ENCODE data around the gene DNAJC5. TPM values are rescaled to one million over a fixed set of nuclear protein-coding genes. Genes with fewer than 3 reads are reported as not detected.
"Not testable (repeated sequence)": the region's sequence is repeated elsewhere in the genome, so short reads cannot be mapped to it uniquely, and the experiment has no call there.

DNAJC5 gene
- total RNA-seq, 1 donor from 2014 or later: 42.3 TPM

DNA sequence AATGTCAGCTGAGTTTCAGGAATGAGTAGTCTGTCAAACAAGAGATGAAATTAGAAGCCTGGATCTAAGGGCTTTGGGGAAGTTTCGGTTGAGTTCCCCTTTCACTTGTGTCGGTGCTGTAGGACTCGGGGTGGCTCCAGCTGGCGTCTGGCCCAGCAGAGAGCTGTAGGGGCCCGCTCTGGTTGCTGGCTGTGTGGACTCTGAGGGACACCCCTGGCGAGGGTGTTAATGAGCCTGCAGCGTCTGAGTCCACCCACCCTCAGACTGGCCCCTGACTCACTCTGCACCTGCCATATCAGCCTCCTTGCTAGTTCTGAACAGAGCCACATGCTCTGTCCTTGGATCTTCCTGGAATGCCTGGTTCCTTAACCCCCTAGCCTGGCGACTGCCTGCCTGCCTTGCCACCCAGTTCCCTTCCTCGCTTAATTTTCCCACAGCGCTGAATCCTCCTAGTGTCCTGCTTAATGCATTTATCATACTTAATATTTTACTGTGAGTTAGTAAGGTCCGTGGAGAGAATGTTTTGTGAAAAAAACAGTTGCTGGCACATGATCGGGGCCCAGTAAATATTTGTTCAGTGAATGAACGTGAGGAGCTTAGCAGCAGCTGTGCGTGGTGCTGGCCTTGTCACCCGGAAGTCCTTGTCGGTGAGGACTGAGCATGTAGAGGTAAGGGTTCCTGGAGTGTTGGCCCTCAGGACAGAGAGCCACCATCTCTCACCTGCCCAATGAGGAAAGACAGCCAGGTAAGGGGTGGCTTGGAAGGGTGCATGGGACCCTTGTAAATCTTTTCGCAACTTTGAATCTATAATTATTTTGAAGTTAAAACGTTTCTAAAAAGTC is 1.6 kb downstream of the DNAJC5 start:
- ATAC-seq (ENCODE audit: poor library complexity) (peak; percentile 16), DNase-seq (peak; percentile 79)
- intact Hi-C loops (cut with DNase I): no loop called here

DNA sequence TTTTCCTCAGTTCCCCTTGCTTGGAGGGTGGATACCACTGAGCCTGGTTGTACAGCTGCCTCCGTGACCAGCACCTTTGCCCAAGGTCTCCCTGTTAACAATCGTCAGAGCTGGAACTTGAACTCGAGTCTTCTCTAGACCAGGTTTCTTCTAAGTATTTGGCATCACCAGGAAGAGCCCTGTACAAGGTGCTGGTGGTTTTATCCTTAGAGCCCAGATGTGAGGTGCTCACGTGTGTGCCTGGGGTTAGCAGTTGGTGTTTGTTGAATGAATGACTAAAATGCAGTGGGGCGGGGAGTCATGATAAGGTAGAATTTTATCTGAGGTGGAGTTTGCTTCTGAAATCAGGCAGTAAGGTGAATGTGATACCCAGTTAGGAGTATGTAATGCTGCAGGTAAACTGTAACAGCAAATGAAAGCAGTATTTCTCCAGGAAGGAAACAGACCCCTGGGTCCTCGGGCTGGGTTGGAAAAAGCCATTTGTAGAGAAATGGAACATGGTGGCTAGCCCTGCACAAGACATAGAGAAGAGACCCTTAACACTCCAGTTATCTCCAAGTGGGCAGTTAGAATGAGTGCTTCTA is 3.1 kb downstream of the DNAJC5 start:
- intact Hi-C loops (cut with DNase I): no loop called here
- no peak for ATAC-seq (ENCODE audit: poor library complexity)
- DNase-seq: no peak

DNA sequence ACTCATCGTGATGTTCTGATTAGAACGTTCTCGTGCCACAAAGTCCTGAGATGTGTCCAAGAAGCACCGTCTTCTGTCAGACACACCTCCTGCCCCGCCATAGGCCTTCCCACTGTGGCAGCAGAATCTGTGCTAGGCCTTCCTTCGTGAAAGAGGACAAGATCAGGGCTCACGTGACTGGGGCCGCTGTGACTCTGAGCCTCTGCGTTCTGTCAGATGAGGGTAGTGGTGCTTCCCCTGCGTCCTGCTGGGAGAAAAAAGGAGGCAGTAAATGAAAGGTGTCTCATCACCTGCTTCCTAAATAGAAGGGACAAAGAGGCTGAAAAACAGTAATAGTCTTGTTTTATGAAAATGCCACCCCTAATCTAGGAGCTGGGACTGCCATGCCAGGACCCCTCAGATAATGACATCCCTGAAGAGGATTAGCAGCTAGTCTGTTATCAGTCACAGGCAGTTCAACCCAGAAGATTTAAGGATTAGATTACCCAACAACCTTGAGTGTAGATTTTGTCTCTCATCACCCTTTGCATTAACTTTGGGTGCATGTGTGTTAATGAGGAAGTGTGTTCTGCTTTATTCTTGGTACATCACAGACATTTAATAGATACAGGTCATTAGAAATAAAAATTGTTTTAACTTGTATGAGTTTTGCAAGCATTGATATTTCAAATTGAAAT is 4.1 kb downstream of the DNAJC5 start:
- no peak for ATAC-seq (ENCODE audit: poor library complexity)
- intact Hi-C loops (cut with DNase I): no loop called here
- DNase-seq: peak; percentile 59

DNA sequence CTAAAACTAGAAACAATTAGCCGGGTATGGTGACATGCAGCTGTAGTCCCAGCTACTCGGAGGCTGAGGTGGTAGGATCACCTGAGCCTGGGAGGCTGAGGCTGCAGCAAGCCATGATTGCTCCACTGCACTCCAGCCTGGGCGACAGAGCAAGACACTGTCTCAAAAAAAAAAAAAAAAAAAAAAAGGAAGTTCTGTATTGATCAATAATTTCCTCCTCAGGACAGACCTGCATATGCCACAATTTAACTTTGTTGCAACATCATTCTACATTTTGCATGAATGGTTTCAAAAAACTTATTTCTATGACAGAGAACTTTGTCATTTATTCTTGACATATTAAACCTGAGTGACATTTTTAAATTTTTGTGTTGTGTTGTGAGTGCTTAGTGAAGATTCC is 5.5 kb downstream of the DNAJC5 start:
- DNase-seq: no peak
- intact Hi-C loops (cut with DNase I): no loop called here
- ATAC-seq (ENCODE audit: poor library complexity): no peak

DNA sequence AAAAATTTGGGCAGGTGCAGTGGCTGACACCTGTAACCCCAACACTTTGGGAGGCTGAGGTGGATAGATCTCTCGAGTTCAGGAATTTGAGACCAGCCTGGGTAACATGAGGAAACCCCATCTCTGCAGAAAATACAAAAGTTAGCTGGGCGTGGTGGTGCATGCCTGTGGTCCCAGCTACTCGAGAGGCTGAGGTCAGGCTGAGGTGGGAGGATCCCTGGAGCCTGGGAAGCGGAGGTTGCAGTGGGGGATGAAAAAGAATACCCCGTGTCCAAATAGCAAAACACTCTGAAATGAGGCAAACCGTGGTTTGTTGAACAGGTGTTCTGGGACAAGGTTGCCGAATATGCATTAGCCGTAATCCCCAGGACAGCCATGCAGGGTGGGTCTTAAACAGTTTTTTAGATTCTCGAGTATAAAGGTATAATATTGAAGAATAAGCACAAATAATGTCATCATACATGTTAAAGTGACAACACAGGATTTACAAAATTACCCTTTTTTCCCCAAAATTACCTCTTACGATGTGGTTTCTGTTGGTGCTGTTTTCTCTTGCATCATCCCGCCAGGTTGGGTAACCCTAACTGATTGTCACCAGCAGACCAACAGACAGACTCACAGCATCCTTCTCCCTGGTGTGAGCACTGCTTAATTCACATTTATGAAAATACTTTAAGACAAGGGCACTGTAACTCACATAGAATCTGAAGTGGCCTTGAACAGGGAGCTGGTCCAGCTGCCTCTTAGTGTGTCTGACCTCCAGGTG is 9.1 kb downstream of the DNAJC5 start:
- DNase-seq: no peak
- ATAC-seq (ENCODE audit: poor library complexity): no peak
- intact Hi-C loops (cut with DNase I): no loop called here

DNA sequence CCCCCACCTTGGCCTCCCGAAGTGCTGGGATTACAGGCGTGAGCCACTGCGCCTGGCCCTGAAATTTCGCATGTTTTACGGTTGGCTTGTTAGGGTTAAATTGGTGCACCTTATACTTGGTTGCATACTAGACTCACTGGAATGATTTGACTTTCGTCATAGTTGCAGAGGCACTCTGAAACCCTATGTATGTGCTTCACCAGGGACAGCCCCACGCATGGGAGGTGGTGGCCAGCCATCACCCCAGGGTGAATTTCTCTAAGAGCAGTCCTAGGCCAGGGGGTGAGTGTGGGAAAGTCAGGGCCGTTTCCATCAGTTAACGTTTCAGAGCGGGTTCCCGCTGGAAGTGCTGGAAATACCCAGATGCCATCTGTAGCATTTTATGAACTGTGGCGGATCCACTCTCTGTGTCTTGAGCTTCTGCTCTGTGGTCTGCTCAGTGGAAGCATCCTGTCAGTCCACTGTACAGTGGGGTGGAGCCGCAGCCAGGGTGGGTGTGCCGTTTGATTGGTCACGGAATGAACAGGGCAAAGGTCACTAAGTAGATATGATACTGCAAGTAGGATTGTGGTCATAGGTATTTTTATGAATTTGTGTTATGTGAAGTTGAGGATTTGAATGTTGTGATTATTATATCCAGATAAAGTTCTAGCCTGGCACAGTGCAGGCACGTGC is 13.2 kb downstream of the DNAJC5 start:
- no peak for ATAC-seq (ENCODE audit: poor library complexity)
- intact Hi-C loops (cut with DNase I): loop anchor here (5.0 kb wide), 1 partner anchor 64 kb away; no protein-coding TSS in a partner anchor
- no peak for DNase-seq

DNA sequence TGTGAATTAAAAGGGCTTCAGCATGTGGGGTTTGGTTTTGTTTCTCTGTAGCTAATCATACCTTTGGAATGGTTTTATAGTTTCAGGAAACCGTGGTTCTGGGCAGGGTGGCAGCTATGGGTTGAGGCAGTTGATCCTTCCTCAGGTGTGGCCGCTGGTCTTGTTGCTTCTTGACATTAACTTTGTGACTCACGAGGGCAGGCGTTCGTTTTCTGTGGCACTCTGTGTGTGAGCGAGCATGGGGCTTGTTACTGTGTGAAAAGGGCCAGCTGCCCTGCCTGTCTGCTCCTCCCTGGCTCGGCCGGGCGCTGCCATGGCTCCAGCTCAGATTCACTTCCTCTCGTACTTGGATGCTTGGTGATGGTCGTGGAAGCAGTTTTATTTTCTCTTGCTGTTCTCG is 16.2 kb downstream of the DNAJC5 start:
- intact Hi-C loops (cut with DNase I): no loop called here
- no peak for DNase-seq
- ATAC-seq (ENCODE audit: poor library complexity): peak; percentile 19

DNA sequence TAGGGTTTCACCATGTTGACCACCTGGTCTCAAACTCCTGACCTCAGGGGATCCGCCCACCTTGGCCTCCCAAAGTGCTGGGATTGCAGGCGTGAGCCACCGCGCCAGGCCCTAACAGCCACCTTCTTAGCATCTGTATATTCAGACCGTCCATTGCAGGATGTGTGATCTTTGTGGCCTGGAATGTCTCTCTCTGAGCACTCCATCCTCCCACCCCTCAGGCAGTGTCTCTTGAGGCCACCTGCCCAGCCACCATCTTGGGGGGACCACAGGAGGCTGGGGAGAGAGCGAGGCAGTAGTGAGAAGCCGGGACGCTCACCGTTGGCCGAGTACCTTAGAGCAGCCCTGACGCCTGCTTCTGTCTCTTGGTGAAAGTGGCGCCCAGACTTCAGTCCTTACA is 18.8 kb downstream of the DNAJC5 start:
- ATAC-seq (ENCODE audit: poor library complexity): no peak
- DNase-seq: no peak
- intact Hi-C loops (cut with DNase I): no loop called here

DNA sequence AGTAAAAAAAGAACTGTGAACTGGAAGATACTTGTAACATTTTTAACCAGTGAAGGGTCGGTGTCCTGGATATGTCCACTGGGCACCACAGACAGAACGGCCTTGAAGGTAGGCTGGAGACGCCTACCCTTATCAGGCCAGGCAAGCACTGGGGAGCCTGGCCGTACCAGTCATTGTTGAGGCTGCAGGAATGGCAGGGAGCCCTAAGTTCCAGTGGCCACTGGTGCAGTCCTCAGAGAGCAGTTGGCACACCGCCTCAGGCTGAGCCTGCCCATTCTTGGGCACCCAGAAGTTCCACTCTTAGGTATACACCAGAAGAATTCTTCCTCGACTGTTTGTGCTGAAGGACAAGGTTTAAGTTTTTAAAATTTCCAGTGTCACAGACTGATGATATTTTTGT is 20.5 kb downstream of the DNAJC5 start:
- intact Hi-C loops (cut with DNase I): no loop called here
- DNase-seq: peak; percentile 79
- peak; percentile 91 for ATAC-seq (ENCODE audit: poor library complexity)

DNA sequence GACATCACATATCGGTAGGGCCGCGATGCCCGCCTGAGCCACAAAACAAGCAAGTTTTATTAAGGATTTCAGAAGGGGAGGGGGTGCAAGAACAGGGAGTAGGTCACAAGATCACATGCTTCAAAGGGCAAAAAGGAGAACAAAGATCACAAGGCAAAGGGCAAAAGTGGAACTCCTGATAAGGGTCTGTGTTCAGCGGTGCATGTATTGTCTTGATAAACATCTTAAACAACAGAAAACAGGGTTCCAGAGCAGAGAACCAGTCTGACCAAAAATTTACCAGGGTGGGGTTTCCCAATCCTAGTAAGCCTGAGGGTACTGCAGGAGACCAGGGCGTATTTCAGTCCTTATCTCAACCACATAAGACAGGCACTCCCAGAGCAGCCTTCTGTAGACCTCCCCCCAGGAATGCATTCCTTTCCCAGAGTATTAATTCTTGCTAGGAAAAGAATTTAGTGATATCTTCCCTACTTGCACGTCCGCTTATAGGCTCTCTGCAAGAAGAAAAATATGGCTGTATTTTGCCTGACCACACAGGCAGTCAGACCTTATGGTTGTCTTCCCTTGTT is 21.5 kb downstream of the DNAJC5 start:
- intact Hi-C loops (cut with DNase I); ATAC-seq (ENCODE audit: poor library complexity); DNase-seq: not testable (repeated sequence)

DNA sequence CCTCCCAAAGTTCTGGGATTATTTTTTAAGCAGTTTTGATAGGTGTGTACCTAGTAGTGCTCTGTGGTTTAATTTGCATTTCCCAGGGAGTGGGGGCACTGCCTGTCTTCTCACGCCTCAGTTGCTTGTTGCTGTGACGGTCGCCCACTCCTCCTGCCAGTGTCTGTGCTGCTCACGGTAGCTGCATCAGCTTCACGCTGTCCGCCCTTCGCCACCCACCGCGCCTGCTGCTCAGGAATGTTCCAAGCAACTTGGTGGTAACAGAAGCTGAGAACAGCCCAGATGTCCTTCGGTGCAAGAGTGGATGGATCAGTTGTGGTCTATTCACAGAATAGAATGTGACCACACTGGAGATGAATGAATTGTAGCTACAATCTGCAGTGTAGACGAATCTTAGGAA is 22.9 kb downstream of the DNAJC5 start:
- intact Hi-C loops (cut with DNase I): no loop called here
- ATAC-seq (ENCODE audit: poor library complexity): no peak
- no peak for DNase-seq

DNA sequence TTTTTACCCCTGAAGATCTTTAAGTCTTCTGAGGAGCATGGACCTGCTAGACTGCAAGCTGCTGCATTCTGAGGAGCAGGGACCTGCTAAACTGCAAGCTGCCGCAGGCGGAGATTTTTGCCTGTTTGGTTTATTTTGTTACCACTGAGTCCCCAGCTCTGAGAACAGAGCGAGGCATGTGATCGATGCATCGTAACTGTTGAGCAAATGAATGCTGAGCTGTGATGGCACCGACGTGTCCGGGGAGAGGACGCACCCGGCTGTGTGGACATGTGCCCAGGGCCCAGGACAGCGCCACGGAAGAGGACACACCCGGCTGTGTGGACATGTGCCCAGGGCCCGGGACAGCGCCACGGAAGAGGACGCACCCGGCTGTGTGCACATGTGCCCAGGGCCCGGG is 24.2 kb downstream of the DNAJC5 start:
- intact Hi-C loops (cut with DNase I): no loop called here
- DNase-seq: no peak

DNA sequence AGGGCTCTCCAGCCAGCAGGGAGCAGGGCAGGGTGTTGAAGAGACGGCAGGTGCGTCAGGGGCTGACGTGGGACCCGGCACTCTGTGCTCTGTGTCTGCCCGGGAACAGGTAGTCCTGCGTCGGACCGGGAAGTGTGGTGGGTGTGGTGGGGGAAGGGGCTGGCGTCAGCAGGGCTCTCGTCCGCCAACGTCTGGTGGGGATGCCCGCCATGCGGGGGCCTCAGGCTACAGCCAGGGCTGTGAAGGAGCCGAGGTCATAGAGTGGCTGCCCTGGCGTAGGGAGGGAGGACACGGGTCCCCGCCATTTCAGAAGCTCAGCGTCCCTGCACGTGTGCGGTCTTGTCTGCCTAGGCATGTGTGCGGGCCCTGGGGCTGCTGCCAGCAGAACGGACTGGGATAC is 25.3 kb downstream of the DNAJC5 start:
- ATAC-seq (ENCODE audit: poor library complexity) (no peak), DNase-seq (no peak)
- intact Hi-C loops (cut with DNase I): no loop called here

More for the DNA sequence above, 24.2 kb downstream of the DNAJC5 start:
- no peak for ATAC-seq (ENCODE audit: poor library complexity)

DNA sequence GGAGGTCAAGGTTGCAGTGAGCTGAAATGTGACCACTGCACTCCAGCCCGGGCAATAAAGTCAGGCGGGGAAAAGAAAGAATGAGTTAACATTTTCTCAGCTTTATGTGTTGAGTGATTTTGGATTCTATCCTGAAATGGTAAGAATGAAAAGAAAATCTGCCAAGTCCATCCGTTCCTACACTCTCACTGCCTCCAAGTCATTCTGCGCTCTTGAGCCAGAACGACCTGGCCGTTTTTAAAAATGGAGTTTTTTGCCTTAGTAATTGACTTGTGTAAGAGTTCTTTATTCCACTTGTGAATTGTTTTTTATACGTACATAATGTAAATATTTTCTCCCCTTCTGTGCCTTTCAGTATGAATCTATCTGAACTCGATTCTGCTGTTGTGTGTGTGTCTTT is 28.7 kb downstream of the DNAJC5 start:
- ATAC-seq (ENCODE audit: poor library complexity): no peak
- DNase-seq: no peak
- intact Hi-C loops (cut with DNase I): no loop called here

DNA sequence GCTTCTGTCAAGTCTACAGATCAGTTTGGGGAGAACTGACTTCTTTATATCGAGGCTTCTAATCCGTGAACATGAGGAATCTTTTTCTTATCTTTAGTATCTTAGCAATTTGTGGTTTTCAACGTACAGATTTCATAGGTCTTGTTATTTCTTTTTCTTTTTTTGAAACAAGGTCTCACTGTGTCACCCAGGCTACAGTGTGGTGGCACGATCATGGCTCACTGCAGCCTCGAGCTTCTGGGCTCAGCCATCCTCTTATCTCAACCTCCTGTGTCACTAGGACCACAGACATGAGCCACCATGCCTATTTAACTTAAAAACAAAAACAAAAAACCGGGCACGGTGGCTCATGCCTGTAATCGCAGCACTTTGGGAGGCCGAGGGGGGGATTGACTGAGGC is 29.3 kb downstream of the DNAJC5 start:
- intact Hi-C loops (cut with DNase I): no loop called here
- ATAC-seq (ENCODE audit: poor library complexity) (no peak), DNase-seq (no peak)

DNA sequence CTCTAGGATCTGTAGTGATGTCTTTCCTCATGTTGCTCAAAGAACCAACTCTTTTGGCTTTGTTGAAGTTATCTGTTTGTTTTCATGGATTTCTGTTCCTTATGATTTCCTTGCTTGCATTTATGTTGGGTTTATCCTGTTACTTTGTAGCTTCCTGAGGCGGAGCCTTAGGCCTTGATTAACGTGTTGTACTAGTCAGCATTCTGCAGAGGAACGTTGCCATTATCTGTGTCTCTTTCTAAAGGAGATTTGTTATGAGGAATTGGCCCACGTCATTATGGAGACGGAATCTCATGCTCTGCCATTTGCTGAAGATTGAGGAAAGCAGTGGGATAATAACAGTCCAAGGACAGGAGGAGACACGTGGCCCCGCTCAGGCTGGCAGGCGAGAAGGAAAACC is 31.4 kb downstream of the DNAJC5 start:
- DNase-seq: no peak
- intact Hi-C loops (cut with DNase I): no loop called here
- no peak for ATAC-seq (ENCODE audit: poor library complexity)

DNA sequence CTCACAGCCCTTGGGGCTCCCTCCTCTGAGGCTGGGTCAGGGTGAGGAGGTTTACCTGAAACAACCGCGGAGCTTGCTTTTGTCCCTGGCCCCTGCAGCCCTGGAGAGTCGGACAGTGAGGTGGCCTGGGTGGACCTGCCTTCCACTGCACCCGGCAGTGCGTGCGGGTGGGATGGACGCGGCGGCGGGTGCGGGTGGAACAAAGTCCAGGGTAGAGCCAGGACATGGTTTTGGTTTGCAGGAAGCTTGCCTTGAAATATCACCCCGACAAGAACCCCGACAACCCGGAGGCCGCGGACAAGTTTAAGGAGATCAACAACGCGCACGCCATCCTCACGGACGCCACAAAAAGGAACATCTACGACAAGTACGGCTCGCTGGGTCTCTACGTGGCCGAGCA is 34.1 kb downstream of the DNAJC5 start:
- intact Hi-C loops (cut with DNase I): no loop called here
- peak; percentile 32 for DNase-seq
- ATAC-seq (ENCODE audit: poor library complexity): no peak

DNA sequence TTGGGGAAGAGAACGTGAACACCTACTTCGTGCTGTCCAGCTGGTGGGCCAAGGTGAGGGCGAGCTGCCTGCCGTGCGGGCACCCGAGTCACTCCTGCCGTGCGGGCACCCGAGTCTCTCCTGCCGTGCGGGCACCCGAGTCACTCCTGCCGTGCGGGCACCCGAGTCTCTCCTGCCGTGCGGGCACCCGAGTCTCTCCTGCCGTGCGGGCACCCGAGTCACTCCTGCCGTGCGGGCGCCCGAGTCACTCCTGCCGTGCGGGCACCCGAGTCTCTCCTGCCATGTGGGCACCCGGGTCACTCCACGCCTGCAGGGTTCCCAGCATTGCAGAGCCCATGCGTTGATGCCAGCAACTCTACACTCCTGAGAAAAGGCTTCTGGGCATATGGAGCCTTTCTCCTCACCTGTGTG is 34.6 kb downstream of the DNAJC5 start:
- ATAC-seq (ENCODE audit: poor library complexity); intact Hi-C loops (cut with DNase I): not testable (repeated sequence)
- peak; percentile 31 for DNase-seq
